ENCODE data around the gene GSTM4. TPM values are rescaled to one million over a fixed set of nuclear protein-coding genes. Genes with fewer than 3 reads are reported as not detected.
"Not testable (repeated sequence)": the region's sequence is repeated elsewhere in the genome, so short reads cannot be mapped to it uniquely, and the experiment has no call there.

GSTM4 gene
- total RNA-seq, 1 experiment from 2014 or later, result 13.6 TPM

- Mint-ChIP-seq H3K4me1 (ENCODE audit: low read depth, unreplicated experiment) (no peaks in the 10 kb centered on the region), H3K27ac (ENCODE audit: unreplicated experiment) (no peak overlapping the region), H3K36me3 (ENCODE audit: insufficient read depth, unreplicated experiment) (no peaks in the 10 kb centered on the region), H3K27me3 (ENCODE audit: unreplicated experiment) (no peaks in the 10 kb centered on the region), H3K9me3 (ENCODE audit: low read depth, unreplicated experiment) (no peaks in the 10 kb centered on the region), H3K4me3 (ENCODE audit: low read depth, unreplicated experiment) (no peak overlapping the region)
- TF ChIP-seq CTCF (IDR thresholded peaks at IDR 0.05; ENCODE audit: unreplicated experiment), result no peak
- intact Hi-C loops (cut with micrococcal nuclease; ENCODE audit: unreplicated experiment), result no loop called here
- DNase-seq, result no peak
- BruUV-seq (replicated peaks), result no TSS peak
- CTCF ChIA-PET, result interaction anchor here (1.5 kb wide), 1 partner anchor 14 kb away, joined by 6 read pairs; the partner anchor contains the start of gene GSTM4
Observed at GRCh38 chr1:109669246-109669948, 13.5 kb downstream of the GSTM4 start.

DNA sequence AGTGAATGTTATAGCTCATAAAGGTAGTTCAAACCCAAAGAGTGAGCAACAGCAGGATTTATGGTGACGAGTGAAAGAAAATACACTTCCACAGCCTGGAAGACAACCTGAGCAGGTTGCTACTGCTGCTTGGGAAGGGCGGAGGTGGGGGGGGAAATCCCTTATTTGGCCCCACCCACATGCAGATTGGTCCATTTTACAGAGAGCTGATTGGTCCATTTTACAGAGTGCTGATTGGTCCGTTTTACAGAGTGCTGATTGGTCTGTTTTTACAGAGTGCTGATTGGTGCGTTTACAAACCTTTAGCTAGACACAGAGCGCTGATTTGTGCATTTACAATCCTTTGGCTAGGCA, 14.0 kb downstream of the GSTM4 start:
- not testable (repeated sequence) for H3K4me1 Mint-ChIP-seq (ENCODE audit: low read depth, unreplicated experiment); H3K27me3 Mint-ChIP-seq (ENCODE audit: unreplicated experiment)

DNA sequence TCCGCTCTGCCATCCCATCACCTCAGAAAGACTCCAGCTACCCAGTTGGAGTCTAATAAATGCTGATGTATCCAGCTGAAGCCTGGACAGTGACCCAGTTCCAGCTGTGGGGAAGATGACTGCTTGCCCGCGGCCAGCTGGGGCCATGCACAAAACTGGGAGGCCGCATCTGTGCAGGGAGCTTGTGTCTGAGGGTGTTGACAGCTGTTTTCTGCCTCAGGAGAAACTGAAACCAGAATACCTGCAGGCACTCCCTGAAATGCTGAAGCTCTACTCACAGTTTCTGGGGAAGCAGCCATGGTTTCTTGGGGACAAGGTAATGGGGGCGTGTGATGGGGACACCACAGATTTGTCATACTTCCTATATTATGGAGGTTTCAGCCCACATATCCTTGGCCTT, 15.2 kb downstream of the GSTM4 start:
- CTCF ChIA-PET, result interaction anchor here (1.5 kb wide), 1 partner anchor 16 kb away, joined by 6 read pairs; the partner anchor contains the start of gene GSTM4
- Mint-ChIP-seq H3K4me3 (ENCODE audit: low read depth, unreplicated experiment) (no peak overlapping the region), H3K27ac (ENCODE audit: unreplicated experiment) (no peak overlapping the region), H3K36me3 (ENCODE audit: insufficient read depth, unreplicated experiment) (no peaks in the 10 kb centered on the region), H3K9me3 (ENCODE audit: low read depth, unreplicated experiment) (no peaks in the 10 kb centered on the region), H3K4me1 (ENCODE audit: low read depth, unreplicated experiment) (no peaks in the 10 kb centered on the region), H3K27me3 (ENCODE audit: unreplicated experiment) (no peaks in the 10 kb centered on the region)
- TF ChIP-seq CTCF (IDR thresholded peaks at IDR 0.05; ENCODE audit: unreplicated experiment), result no peak
- DNase-seq, result no peak
- no TSS peak for BruUV-seq (replicated peaks)
- intact Hi-C loops (cut with micrococcal nuclease; ENCODE audit: unreplicated experiment), result no loop called here

More for the DNA sequence above, 14.0 kb downstream of the GSTM4 start:
- H3K9me3 Mint-ChIP-seq (ENCODE audit: low read depth, unreplicated experiment); H3K36me3 Mint-ChIP-seq (ENCODE audit: insufficient read depth, unreplicated experiment); BruUV-seq (replicated peaks); H3K27ac Mint-ChIP-seq (ENCODE audit: unreplicated experiment); intact Hi-C loops (cut with micrococcal nuclease; ENCODE audit: unreplicated experiment); DNase-seq; H3K4me3 Mint-ChIP-seq (ENCODE audit: low read depth, unreplicated experiment): not testable (repeated sequence)
- CTCF ChIA-PET, result interaction anchor here (1.5 kb wide), 1 partner anchor 14 kb away, joined by 6 read pairs; the partner anchor contains the start of gene GSTM4

GRCh38 chr1:109673861-109674260, 18.0 kb downstream of the GSTM4 start:
- H3K27me3 Mint-ChIP-seq (ENCODE audit: unreplicated experiment); H3K36me3 Mint-ChIP-seq (ENCODE audit: insufficient read depth, unreplicated experiment); H3K4me3 Mint-ChIP-seq (ENCODE audit: low read depth, unreplicated experiment); intact Hi-C loops (cut with micrococcal nuclease; ENCODE audit: unreplicated experiment); DNase-seq; H3K27ac Mint-ChIP-seq (ENCODE audit: unreplicated experiment); H3K4me1 Mint-ChIP-seq (ENCODE audit: low read depth, unreplicated experiment); H3K9me3 Mint-ChIP-seq (ENCODE audit: low read depth, unreplicated experiment); CTCF ChIA-PET; BruUV-seq (replicated peaks): not testable (repeated sequence)

- H3K4me3 Mint-ChIP-seq (ENCODE audit: low read depth, unreplicated experiment); intact Hi-C loops (cut with micrococcal nuclease; ENCODE audit: unreplicated experiment); BruUV-seq (replicated peaks); H3K4me1 Mint-ChIP-seq (ENCODE audit: low read depth, unreplicated experiment); H3K27ac Mint-ChIP-seq (ENCODE audit: unreplicated experiment); H3K36me3 Mint-ChIP-seq (ENCODE audit: insufficient read depth, unreplicated experiment); CTCF ChIA-PET; H3K9me3 Mint-ChIP-seq (ENCODE audit: low read depth, unreplicated experiment); DNase-seq; H3K27me3 Mint-ChIP-seq (ENCODE audit: unreplicated experiment): not testable (repeated sequence)
Observed at GRCh38 chr1:109676683-109677381, 20.9 kb downstream of the GSTM4 start.

All from Calu3 (cell line).